BLaER1 treated with 17β-estradiol and CSF1 and Interleukin-3, amounts not matched to agents 10 nM and 100 nM (cell line): ENCODE results near the gene SUB1.
A peak's percentile ranks its signal among the peaks of the same experiment; 100 is the strongest.

ENCODE experiments used
- H3K27ac ChIP-seq, 11 experiments: shearing (Covaris generic); formaldehyde crosslinking; 2 replicates each; pipeline ENCODE4 v1.8.1; 2022
- H3K27me3 ChIP-seq, 11 experiments: shearing (Covaris generic); formaldehyde crosslinking; 2 replicates each; pipeline ENCODE4 v1.8.1; 2022
- H3K36me3 ChIP-seq, 11 experiments: shearing (Covaris generic); formaldehyde crosslinking; 2 replicates each; pipeline ENCODE4 v1.8.1; 2022
- H3K4me1 ChIP-seq, 10 experiments: shearing (Covaris generic); formaldehyde crosslinking; 2 replicates each; pipeline ENCODE4 v1.8.1; 2022
- H3K4me2 ChIP-seq, 11 experiments: shearing (Covaris generic); formaldehyde crosslinking; 2 replicates each; pipeline ENCODE4 v1.8.1; 2022
- H3K4me3 ChIP-seq, 10 experiments: shearing (Covaris generic); formaldehyde crosslinking; 2 replicates each; pipeline ENCODE4 v1.8.1; 2022
- H3K9ac ChIP-seq, 11 experiments: shearing (Covaris generic); formaldehyde crosslinking; 2 replicates each; pipeline ENCODE4 v1.8.1; 2022
- H3K9me3 ChIP-seq, 11 experiments: shearing (Covaris generic); formaldehyde crosslinking; replicated peaks in 1 of 11; 2 replicates each; pipeline ENCODE4 v1.8.1; 2022
- H4K20me1 ChIP-seq, 11 experiments: shearing (Covaris generic); formaldehyde crosslinking; 2 replicates each; pipeline ENCODE4 v1.8.1; 2022
- Cebpa-rat ChIP-seq, 11 experiments: shearing (Covaris generic); IDR thresholded peaks; 2 replicates each; pipeline ENCODE4 v1.8.1; 2022

Gene SUB1

DNA sequence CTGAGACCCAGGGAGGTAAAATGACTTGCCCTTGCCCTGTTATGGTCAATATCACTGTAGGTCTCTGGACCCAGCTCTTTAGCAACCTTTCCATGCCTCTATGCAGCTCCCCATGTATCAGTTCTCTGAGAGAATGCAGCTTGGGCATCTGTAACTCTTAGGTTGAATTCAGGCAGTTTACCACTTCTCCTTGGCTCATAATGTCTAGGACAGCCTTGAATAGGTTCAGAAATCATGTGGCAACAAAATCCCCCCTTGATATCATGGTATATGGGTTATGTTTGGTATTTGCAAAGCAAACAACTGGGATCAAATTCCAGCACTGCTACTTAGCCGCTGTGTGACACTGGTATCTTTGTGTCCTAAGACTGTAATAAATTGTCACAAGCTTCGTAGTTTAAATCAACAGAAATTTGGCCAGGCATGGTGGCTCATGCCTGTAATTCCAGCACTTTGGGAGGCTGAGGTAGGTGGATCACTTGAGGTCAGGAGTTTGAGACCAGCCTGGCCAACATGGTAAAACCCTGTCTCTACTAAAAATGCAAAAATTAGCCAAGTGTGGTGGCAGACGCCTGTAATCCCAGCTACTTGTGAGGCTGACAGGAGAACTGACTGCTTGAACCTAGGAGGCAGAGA is 10.7 kb upstream of the SUB1 start:
- no peak for TF ChIP-seq Cebpa-rat (IDR thresholded peaks at IDR 0.05)
- H3K4me1 ChIP-seq: peaks cover 11 to 25% (median 14%) of the 10 kb centered on the region in 10 experiments; a peak in 19 of 20 replicates
- no peaks in the 10 kb centered on the region for H3K27me3 ChIP-seq
- no peak overlapping the region for H3K4me3 ChIP-seq
- H3K36me3 ChIP-seq: no peaks in the 10 kb centered on the region
- H3K9ac ChIP-seq: no peak overlapping the region
- no peak overlapping the region for H3K27ac ChIP-seq
- no peaks in the 10 kb centered on the region for H4K20me1 ChIP-seq
- H3K4me2 ChIP-seq: no peak overlapping the region
- H3K9me3 ChIP-seq: peaks cover 0 to 2% (median 0%) of the 10 kb centered on the region in 11 experiments; a peak in 1 of 22 replicates

DNA sequence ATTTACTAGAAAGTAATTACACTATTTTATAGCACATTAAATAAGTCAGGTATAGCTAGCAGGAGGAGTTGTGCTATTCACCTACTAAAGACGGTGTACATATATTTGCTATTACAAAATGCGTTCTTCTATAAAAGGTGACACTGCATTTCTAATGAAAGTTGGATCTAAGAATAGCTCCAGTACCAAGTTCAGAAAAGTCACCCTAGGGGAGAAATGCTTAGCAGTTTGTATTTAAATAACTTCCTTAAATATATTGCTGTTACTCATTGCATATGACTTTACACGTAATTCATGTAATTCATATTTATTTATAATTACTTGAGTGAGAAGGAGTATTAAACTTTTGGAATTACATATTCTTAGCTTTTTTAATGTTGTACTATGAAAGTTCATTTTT is 7.0 kb upstream of the SUB1 start:
- Histone ChIP-seq H4K20me1 (no peaks in the 10 kb centered on the region), H3K27ac (peak overlapping the region in 4 of 11 experiments; percentile 6 to 87 (median 54); a peak in 7 of 22 replicates), H3K27me3 (no peaks in the 10 kb centered on the region), H3K36me3 (no peaks in the 10 kb centered on the region), H3K4me2 (peak overlapping the region in 4 of 11 experiments; percentile 13 to 61 (median 56); a peak in 5 of 22 replicates), H3K4me1 (peaks cover 35 to 60% (median 36%) of the 10 kb centered on the region in 10 experiments), H3K4me3 (no peak overlapping the region), H3K9ac (no peak overlapping the region; a peak in 1 of 22 replicates), H3K9me3 (peaks cover 0 to 19% (median 7%) of the 10 kb centered on the region in 11 experiments; a peak in 10 of 22 replicates)
- TF ChIP-seq Cebpa-rat (IDR thresholded peaks at IDR 0.05): no peak

DNA sequence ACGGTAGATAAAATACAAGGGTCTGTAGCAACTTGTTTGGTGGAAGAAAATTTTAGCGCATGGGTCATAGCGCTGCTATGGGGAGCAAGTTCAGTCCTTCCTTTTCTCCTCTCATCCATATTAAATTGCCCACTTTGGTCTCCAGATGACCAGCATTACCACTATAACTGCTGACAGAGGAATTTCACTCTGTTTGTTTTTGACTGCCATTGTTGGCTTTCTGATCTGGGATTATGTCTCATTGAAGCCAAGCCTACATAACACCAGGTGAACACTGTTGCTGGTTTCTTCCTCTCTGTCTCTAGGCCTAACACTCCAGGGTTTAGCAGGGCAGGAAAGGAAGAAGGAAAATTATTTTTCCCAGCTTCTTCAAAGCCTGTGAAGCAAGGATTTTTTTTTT is 6.6 kb upstream of the SUB1 start:
- TF ChIP-seq Cebpa-rat (IDR thresholded peaks at IDR 0.05): no peak
- Histone ChIP-seq H3K36me3 (no peaks in the 10 kb centered on the region), H3K9ac (no peak overlapping the region; a peak in 1 of 22 replicates), H3K4me3 (no peak overlapping the region), H3K27me3 (no peaks in the 10 kb centered on the region), H3K4me2 (peak overlapping the region in 4 of 11 experiments; percentile 13 to 61 (median 56); a peak in 7 of 22 replicates), H4K20me1 (no peaks in the 10 kb centered on the region), H3K9me3 (peaks cover 0 to 19% (median 7%) of the 10 kb centered on the region in 11 experiments; a peak in 10 of 22 replicates), H3K27ac (peak overlapping the region in 4 of 11 experiments; percentile 6 to 87 (median 54); a peak in 7 of 22 replicates), H3K4me1 (peaks cover 35 to 64% (median 37%) of the 10 kb centered on the region in 10 experiments)

DNA sequence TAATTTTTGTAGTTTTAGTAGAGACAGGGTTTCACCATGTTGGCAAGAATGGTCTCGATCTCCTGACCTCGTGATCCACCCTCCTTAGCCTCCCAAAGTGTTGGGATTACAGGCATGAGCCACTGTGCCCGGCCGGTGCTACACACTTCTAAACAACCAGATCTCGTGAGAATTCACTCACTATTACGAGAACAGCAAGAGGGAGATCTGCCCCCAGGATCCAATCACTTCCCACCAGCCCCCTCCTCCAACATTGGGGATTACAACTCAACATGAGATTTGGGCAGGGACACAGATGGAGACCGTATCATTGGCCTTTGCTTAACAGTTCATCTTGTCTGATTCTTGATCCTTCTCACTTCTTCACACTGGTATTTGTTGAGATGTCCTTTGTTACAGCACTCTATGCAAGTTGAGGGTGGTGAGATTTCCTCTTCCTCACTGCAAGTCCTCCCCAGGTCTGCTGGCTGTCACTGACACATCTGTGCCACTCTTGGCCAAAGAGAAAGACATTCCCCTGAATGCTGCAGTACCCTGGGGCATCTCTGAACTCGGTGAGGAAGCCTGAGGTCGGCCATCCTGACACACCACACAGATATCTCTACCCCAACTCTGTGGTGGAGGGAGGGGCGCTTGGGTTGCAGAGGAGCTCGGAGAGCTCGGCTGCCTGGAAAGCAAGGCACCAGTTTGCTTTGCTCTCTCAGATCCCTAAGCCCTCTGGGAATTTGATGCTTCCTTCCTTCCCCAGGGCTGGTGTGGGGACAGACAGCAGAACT is 4.2 kb upstream of the SUB1 start:
- Histone ChIP-seq H3K4me1 (peaks cover 47 to 79% (median 50%) of the 10 kb centered on the region in 10 experiments), H3K4me3 (peak overlapping the region in 4 of 10 experiments; percentile 16 to 23 (median 20); a peak in 3 of 20 replicates), H3K4me2 (peak overlapping the region; percentile 64 to 92 (median 79)), H4K20me1 (peaks cover under 1 to 4% (median 3%) of the 10 kb centered on the region in 11 experiments; a peak in 19 of 22 replicates), H3K27me3 (no peaks in the 10 kb centered on the region), H3K9me3 (peaks cover 0 to 19% (median 7%) of the 10 kb centered on the region in 11 experiments; a peak in 10 of 22 replicates), H3K36me3 (no peaks in the 10 kb centered on the region), H3K27ac (peak overlapping the region; percentile 39 to 87 (median 76); a peak in 20 of 22 replicates), H3K9ac (peak overlapping the region in 10 of 11 experiments; percentile 7 to 70 (median 44); a peak in 15 of 22 replicates)
- TF ChIP-seq Cebpa-rat (IDR thresholded peaks at IDR 0.05): no peak

DNA sequence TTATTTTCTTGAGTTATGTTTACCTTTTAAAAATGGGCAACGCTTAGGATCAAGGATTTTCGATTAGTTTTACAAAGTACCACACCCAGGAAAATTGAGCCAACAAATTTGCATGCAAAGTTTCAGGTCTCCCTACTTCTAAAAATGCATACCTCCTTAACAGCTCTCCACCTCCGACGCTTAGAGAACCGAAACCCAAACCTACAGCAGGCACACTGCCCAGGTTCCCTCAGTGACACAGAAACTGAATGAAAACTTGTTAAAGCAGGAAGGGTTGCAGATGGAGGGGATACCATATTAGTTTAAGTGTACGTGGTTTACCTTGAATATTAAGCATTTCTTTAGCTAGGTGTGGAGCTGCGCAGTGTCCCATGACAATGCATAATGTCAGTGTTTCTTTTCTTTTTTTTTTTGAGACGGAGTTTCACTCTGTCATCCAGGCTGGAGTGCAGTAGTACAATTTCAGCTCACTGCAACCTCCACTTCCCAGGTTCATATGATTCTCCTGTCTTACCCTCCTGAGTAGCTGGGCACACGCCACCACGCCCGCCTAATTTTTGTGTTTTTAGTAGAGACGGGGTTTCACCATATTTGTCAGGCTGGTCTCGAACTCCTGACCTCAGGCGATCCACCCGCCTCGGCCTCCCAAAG is 1.6 kb upstream of the SUB1 start:
- Histone ChIP-seq H3K4me1 (peaks cover 69 to 87% (median 72%) of the 10 kb centered on the region in 10 experiments), H3K4me2 (peak overlapping the region; percentile 64 to 92 (median 79)), H3K9ac (peak overlapping the region in 8 of 11 experiments; percentile 9 to 74 (median 69); a peak in 10 of 22 replicates)

DNA sequence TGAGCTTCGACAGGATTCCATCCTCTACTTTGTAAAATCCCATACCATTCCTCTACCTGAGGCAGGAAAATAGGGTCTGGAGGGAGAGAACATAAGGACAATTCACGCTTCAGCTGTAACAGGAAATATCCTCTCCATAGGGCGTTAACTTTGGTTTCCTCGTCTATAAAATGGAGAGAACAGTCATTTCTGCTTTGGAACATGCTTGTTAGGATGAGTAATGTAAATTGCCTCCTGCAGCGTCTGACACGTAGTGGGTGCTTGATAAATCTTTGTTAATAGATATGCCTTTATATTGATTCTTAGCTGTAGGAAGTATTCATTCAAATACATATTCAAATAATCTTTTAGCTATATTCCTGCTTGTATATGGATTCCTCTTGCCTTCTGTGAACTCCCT is 711 bp upstream of the SUB1 start:
- H3K27ac ChIP-seq: peak overlapping the region in 10 of 11 experiments; percentile 1 to 100 (median 98); a peak in 18 of 22 replicates
- no peak for TF ChIP-seq Cebpa-rat (IDR thresholded peaks at IDR 0.05)
- H3K9me3 ChIP-seq: peaks cover 0 to 17% (median 7%) of the 10 kb centered on the region in 11 experiments; a peak in 10 of 22 replicates
- H3K4me3 ChIP-seq: peak overlapping the region in 6 of 10 experiments; percentile 90 to 96 (median 94); a peak in 12 of 20 replicates
- H3K9ac ChIP-seq: peak overlapping the region in 6 of 11 experiments; percentile 98 to 100 (median 100); a peak in 6 of 22 replicates
- peaks cover 35 to 39% (median 37%) of the 10 kb centered on the region in 11 experiments for H4K20me1 ChIP-seq
- H3K4me2 ChIP-seq: peak overlapping the region; percentile 63 to 94 (median 78)
- peaks cover 79 to 87% (median 80%) of the 10 kb centered on the region in 10 experiments for H3K4me1 ChIP-seq
- no peaks in the 10 kb centered on the region for H3K27me3 ChIP-seq
- H3K36me3 ChIP-seq: peaks cover 14 to 28% (median 18%) of the 10 kb centered on the region in 11 experiments; a peak in 21 of 22 replicates

More for the DNA sequence above, 1.6 kb upstream of the SUB1 start:
- Histone ChIP-seq H3K27ac (peak overlapping the region in 9 of 11 experiments; percentile 63 to 87 (median 77); a peak in 14 of 22 replicates), H4K20me1 (peaks cover 26 to 29% (median 28%) of the 10 kb centered on the region in 11 experiments), H3K27me3 (no peaks in the 10 kb centered on the region), H3K4me3 (peak overlapping the region in 3 of 10 experiments; percentile 27 to 38 (median 29); a peak in 2 of 20 replicates), H3K36me3 (peaks cover 7 to 19% (median 9%) of the 10 kb centered on the region in 11 experiments; a peak in 21 of 22 replicates), H3K9me3 (peaks cover 0 to 19% (median 7%) of the 10 kb centered on the region in 11 experiments; a peak in 10 of 22 replicates)
- TF ChIP-seq Cebpa-rat (IDR thresholded peaks at IDR 0.05): no peak

DNA sequence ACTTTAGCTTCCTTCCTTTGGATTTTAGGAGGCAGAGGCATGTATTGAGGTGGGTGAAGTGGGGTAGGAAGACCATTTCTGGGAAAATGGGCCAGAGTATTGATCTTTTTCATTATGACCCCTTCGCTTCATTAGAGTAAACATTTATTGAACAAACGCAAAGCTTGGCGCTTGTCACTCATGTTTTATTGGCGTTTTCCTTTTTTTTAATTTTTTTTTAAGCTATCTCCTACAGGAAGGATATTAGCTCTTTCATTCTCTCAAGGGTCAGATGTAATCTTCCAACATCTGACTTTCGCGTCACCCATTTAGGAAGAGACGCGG is 273 bp upstream of the SUB1 start:
- Histone ChIP-seq H3K27ac (peak overlapping the region; percentile 1 to 100 (median 98); a peak in 21 of 22 replicates), H3K9ac (peak overlapping the region; percentile 97 to 100 (median 99); a peak in 21 of 22 replicates), H3K27me3 (no peaks in the 10 kb centered on the region), H3K4me2 (peak overlapping the region; percentile 63 to 94 (median 78)), H3K4me3 (peak overlapping the region; percentile 87 to 96 (median 92)), H3K4me1 (peaks cover 80 to 87% (median 84%) of the 10 kb centered on the region in 10 experiments), H4K20me1 (peaks cover 39 to 43% (median 42%) of the 10 kb centered on the region in 11 experiments), H3K36me3 (peaks cover 14 to 32% (median 23%) of the 10 kb centered on the region in 11 experiments; a peak in 21 of 22 replicates), H3K9me3 (peaks cover 0 to 12% (median 6%) of the 10 kb centered on the region in 11 experiments; a peak in 10 of 22 replicates)
- TF ChIP-seq Cebpa-rat (IDR thresholded peaks at IDR 0.05): no peak

DNA sequence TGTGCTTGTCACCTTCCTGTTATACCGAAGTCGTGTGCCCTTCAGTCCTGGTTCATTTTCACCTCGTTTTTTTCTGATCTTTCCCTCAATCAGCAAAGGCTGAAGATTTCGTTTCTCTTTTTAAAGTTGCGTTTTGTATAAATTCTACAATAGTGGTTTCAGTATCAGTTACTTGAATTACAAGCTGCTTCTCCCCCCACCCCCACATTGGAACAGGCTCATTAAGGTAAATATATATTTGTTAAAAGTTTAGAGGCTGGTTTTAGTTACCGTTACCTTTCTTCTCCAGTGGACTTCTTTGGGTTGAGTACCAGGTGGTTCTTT is 881 bp downstream of the SUB1 start:
- Histone ChIP-seq H4K20me1 (peaks cover 50 to 54% (median 53%) of the 10 kb centered on the region in 11 experiments), H3K9ac (peak overlapping the region; percentile 97 to 100 (median 99)), H3K4me1 (peaks cover 81 to 86% (median 84%) of the 10 kb centered on the region in 10 experiments), H3K27me3 (no peaks in the 10 kb centered on the region), H3K9me3 (peaks cover 0 to under 1% (median 0%) of the 10 kb centered on the region in 11 experiments; a peak in 1 of 22 replicates), H3K27ac (peak overlapping the region; percentile 97 to 100 (median 98)), H3K4me3 (peak overlapping the region; percentile 87 to 96 (median 92)), H3K4me2 (peak overlapping the region; percentile 70 to 96 (median 83)), H3K36me3 (peaks cover 24 to 43% (median 33%) of the 10 kb centered on the region in 11 experiments; a peak in 21 of 22 replicates)
- TF ChIP-seq Cebpa-rat (IDR thresholded peaks at IDR 0.05): no peak
